GM12878 (cell line): Measurements from ENCODE around the gene PPP6C. TPM values are rescaled to one million over a fixed set of nuclear protein-coding genes. Genes with fewer than 3 reads are reported as not detected.
"Not testable (repeated sequence)": the region's sequence is repeated elsewhere in the genome, so short reads cannot be mapped to it uniquely, and the experiment has no call there.

Source experiments
- ATAC-seq: fragments of 200-7000 bp; cut with Tn5 transposase; 3 replicates; pipeline ENCODE4 v1.9.1; 2020; ENCODE audit warnings: mild to moderate bottlenecking, moderate library complexity
- BruUV-seq: library from RNA; stranded (reverse); fragments of 400-500 nt; replicated peaks from 2 replicates; lab custom pipeline; 2021; lab: Mats Ljungman, UMichigan
- CTCF ChIA-PET: fragments of 300-600 bp; sonication (Branson Sonifier 250); formaldehyde crosslinking; extraction: SDS; loops from one replicate; lab custom pipeline; 2021; ENCODE audit warnings: inconsistent platforms; lab: Yijun Ruan, JAX
- POLR2A ChIA-PET: fragments of 350-600 bp; formaldehyde crosslinking; extraction: SDS; loops from one replicate; lab custom pipeline; 2021; ENCODE audit warnings: inconsistent platforms; lab: Charles Lee
- RAD21 ChIA-PET: fragments of 300-600 bp; sonication (Branson Sonifier 250); formaldehyde crosslinking; loops from one replicate; lab custom pipeline; 2023; ENCODE audit warnings: antibody characterized with exemption; ENCODE audit not compliant: unreplicated experiment; lab: Charles Lee
- SMC1A ChIA-PET: fragments of 300-600 bp; sonication (Branson Sonifier 250); formaldehyde crosslinking; loops from one replicate; lab custom pipeline; 2023; ENCODE audit not compliant: unreplicated experiment, uncharacterized antibody; lab: Charles Lee
- DNase-seq: peaks from one replicate; pipeline ENCODE4 v3.0.0-alpha.2; 2011; ENCODE audit warnings: low read depth, low spot score
- FAIRE-seq: peaks from 3 replicates; lab custom pipeline; 2011; peaks lifted over from hg19 to GRCh38; lab: Jason Lieb, UNC
- H2AFZ ChIP-seq: 2 replicates; pipeline ENCODE4 v1.6.0; 2011; ENCODE audit warnings: low read depth, low read length, control low read depth; ENCODE audit not compliant: control insufficient read depth
- H3K27ac ChIP-seq: 2 replicates; pipeline ENCODE4 v1.5.1; 2011; ENCODE audit warnings: control low read depth; ENCODE audit not compliant: control insufficient read depth, insufficient read depth
- H3K27me3 ChIP-seq, 2 experiments: replicated peaks in 1 of 2; 2 replicates each; pipeline versions ENCODE4 v1.6.0 to v1.6.1; 2011; ENCODE audit warnings: low read length in 1 of 2; ENCODE audit not compliant: control insufficient read depth in 2 of 2, insufficient read depth in 2 of 2
- H3K36me3 ChIP-seq, 2 experiments: 2 replicates each; pipeline ENCODE4 v1.5.1; 2011; ENCODE audit warnings: low read length in 1 of 2; ENCODE audit not compliant: control insufficient read depth in 2 of 2, insufficient read depth in 2 of 2
- H3K4me1 ChIP-seq: 2 replicates; pipeline ENCODE4 v1.6.1; 2011; ENCODE audit warnings: mild to moderate bottlenecking, low read length, moderate library complexity, mixed read lengths; ENCODE audit not compliant: control insufficient read depth, insufficient read depth
- H3K4me2 ChIP-seq: 2 replicates; pipeline ENCODE4 v1.6.0; 2011; ENCODE audit warnings: control low read depth; ENCODE audit not compliant: control insufficient read depth, insufficient read depth
- H3K4me3 ChIP-seq: fragments of 200-600 bp; sonication (generic); 2 replicates; pipeline ENCODE4 v1.5.1; 2016
- H3K79me2 ChIP-seq: 2 replicates; pipeline ENCODE4 v1.6.0; 2011; ENCODE audit warnings: low read length; ENCODE audit not compliant: control insufficient read depth, insufficient read depth
- H3K9ac ChIP-seq: 2 replicates; pipeline ENCODE4 v1.8.0; 2011; ENCODE audit warnings: low read length, control low read depth, mixed read lengths; ENCODE audit not compliant: control insufficient read depth, insufficient read depth
- H3K9me3 ChIP-seq: replicated peaks from 3 replicates; pipeline ENCODE4 v1.5.1; 2011; ENCODE audit warnings: mild to moderate bottlenecking, low read length; ENCODE audit not compliant: control insufficient read depth, insufficient read depth
- H4K20me1 ChIP-seq: 2 replicates; pipeline ENCODE4 v1.6.0; 2011; ENCODE audit not compliant: control insufficient read depth, insufficient read depth
- CBFB ChIP-seq: IDR thresholded peaks from 2 replicates; pipeline ENCODE4 v1.6.1; 2016; ENCODE audit warnings: antibody characterized with exemption, low read depth
- ELK1 ChIP-seq: IDR thresholded peaks from 2 replicates; pipeline ENCODE4 v1.6.1; 2012; ENCODE audit warnings: low read depth, low read length, improper control_type of control experiment
- IKZF2 ChIP-seq, 2 experiments: fragments of 450-650 bp; IDR thresholded peaks; 2 replicates each; pipeline ENCODE4 v1.6.1; 2017; ENCODE audit warnings: mild to moderate bottlenecking in 2 of 2, moderate library complexity in 2 of 2
- RAD21 ChIP-seq: IDR thresholded peaks from 2 replicates; pipeline ENCODE4 v1.6.1; 2011; ENCODE audit warnings: mild to moderate bottlenecking, low read depth, low read length, moderate library complexity; ENCODE audit not compliant: insufficient read depth
- RBBP5 ChIP-seq: fragments of 200-600 bp; sonication (generic); conservative IDR thresholded peaks from 2 replicates; pipeline ENCODE4 v1.6.1; 2016
- SUPT20H ChIP-seq: IDR thresholded peaks from 2 replicates; pipeline ENCODE4 v1.6.1; 2011; ENCODE audit warnings: low read depth, mild to moderate bottlenecking, low read length, moderate library complexity, borderline replicate concordance; ENCODE audit not compliant: control insufficient read depth
- TBL1XR1 ChIP-seq: IDR thresholded peaks from 2 replicates; pipeline ENCODE4 v1.6.1; 2012; ENCODE audit warnings: low read depth, low read length, improper control_type of control experiment
- WGBS: methylation state at CpG from one replicate; pipeline ENCODE4 v1.1.6; 2016; ENCODE audit warnings: low lambda C conversion rate; ENCODE audit not compliant: insufficient replicate concordance, insufficient coverage; ENCODE audit errors: missing lambda C conversion rate; 5-methylcytosine and 5-hydroxymethylcytosine counted together
- in situ Hi-C: fragments of 300-500 bp; cut with MboI; formaldehyde crosslinking; loops from 9 replicates; pipeline ENCODE4 v1.14.3; 2018; ENCODE audit warnings: mixed read lengths
- intact Hi-C: fragments of 100-400 bp; cut with micrococcal nuclease; formaldehyde crosslinking; loops from one replicate; pipeline ENCODE4 v1.14.2; 2022; ENCODE audit not compliant: unreplicated experiment
- polyA plus RNA-seq, 11 experiments: library from polyadenylated mRNA; depleted of rRNA in 4 of 11; unstranded in 6 of 11; stranded (reverse) in 5 of 11; fragments of >200 nt; fragmentation: Nextera tagmentation in 4 of 11; fragmentation: Illumina TruSeq in 1 of 11; extraction: Ambion mirVana in 4 of 11; extraction: Trizol in 1 of 11; gene quantifications; 1 replicate in 1 of 11; 2 replicates in 10 of 11; pipeline versions ENCODE4 v1.2.1 to v1.2.3, GENCODE V29; 2011 to 2016; ENCODE audit warnings: inconsistent platforms in 2 of 11, missing spikeins in 2 of 11, low read depth in 1 of 11
- total RNA-seq, 4 experiments: library from RNA; depleted of rRNA in 3 of 4; stranded (reverse); fragments of >200 nt in 3 of 4; fragmentation: Illumina TruSeq in 1 of 4; extraction: Trizol in 1 of 4; gene quantifications; 2 replicates each; pipeline versions ENCODE4 v1.2.1 to v1.2.3, GENCODE V29; 2013 to 2021
- TF ChIP-seq, protein P1 (sequence below): IDR thresholded peaks from 2 replicates; pipeline ENCODE4 v1.6.1; 2012; ENCODE audit warnings: mild to moderate bottlenecking, low read depth, low read length

Gene PPP6C
- total and polyA plus RNA-seq, 10 of the 15 experiments (the other 5 are each of a cell fraction or from before 2014, with no cell fraction given) = 26.8 to 45.3 (median 37.1) TPM

GRCh38 chr9:125236520-125237159 is 47.0 kb upstream of the PPP6C start:
- DNase-seq, H3K9me3 ChIP-seq, FAIRE-seq, in situ Hi-C loops, H3K27ac ChIP-seq, H3K4me1 ChIP-seq, ATAC-seq, H3K9ac ChIP-seq, intact Hi-C loops, H3K27me3 ChIP-seq, H2AFZ ChIP-seq, H4K20me1 ChIP-seq: not testable (repeated sequence)
- 0 out of 2 replicates have a peak, but pooled peaks have one; percentile 6 for TF ChIP-seq RAD21
- WGBS = 60% methylated on average over 5 of the region's 5 CpGs
- CTCF ChIA-PET = interaction anchor here (0.9 to 1.5 kb wide), 4 partner anchors 11 to 171 kb away, joined by 3 to 5 read pairs (median 3); partner anchors contain the start of gene GAPVD1
- POLR2A ChIA-PET = interaction anchor here (1.0 kb wide), 1 partner anchor 12 kb away, joined by 3 read pairs; no protein-coding TSS in a partner anchor
- H3K36me3 ChIP-seq = peaks cover 13 to 38% of the 10 kb centered on the region in 2 experiments
- H3K4me3 ChIP-seq = peak overlapping the region; percentile 43; the same call in 1 of the 2 replicates
- RAD21 ChIA-PET = interaction anchor here (1.0 kb wide), 1 partner anchor 41 kb away, joined by 5 read pairs; no protein-coding TSS in a partner anchor
- peak overlapping the region; percentile 49; the same call in 1 of the 2 replicates for H3K4me2 ChIP-seq
- peaks cover 59% of the 10 kb centered on the region for H3K79me2 ChIP-seq
- SMC1A ChIA-PET = interaction anchor here (0.6 to 1.4 kb wide), 7 partner anchors 19 to 501 kb away, joined by 3 to 7 read pairs (median 3); no protein-coding TSS in a partner anchor
- BruUV-seq = TSS peak; percentile 47

GRCh38 chr9:125235804-125236519 is 46.4 kb upstream of the PPP6C start:
- no peak for ATAC-seq
- TF ChIP-seq CBFB = no peak
- TF ChIP-seq, protein P1, sequence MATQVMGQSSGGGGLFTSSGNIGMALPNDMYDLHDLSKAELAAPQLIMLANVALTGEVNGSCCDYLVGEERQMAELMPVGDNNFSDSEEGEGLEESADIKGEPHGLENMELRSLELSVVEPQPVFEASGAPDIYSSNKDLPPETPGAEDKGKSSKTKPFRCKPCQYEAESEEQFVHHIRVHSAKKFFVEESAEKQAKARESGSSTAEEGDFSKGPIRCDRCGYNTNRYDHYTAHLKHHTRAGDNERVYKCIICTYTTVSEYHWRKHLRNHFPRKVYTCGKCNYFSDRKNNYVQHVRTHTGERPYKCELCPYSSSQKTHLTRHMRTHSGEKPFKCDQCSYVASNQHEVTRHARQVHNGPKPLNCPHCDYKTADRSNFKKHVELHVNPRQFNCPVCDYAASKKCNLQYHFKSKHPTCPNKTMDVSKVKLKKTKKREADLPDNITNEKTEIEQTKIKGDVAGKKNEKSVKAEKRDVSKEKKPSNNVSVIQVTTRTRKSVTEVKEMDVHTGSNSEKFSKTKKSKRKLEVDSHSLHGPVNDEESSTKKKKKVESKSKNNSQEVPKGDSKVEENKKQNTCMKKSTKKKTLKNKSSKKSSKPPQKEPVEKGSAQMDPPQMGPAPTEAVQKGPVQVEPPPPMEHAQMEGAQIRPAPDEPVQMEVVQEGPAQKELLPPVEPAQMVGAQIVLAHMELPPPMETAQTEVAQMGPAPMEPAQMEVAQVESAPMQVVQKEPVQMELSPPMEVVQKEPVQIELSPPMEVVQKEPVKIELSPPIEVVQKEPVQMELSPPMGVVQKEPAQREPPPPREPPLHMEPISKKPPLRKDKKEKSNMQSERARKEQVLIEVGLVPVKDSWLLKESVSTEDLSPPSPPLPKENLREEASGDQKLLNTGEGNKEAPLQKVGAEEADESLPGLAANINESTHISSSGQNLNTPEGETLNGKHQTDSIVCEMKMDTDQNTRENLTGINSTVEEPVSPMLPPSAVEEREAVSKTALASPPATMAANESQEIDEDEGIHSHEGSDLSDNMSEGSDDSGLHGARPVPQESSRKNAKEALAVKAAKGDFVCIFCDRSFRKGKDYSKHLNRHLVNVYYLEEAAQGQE = no peak
- TF ChIP-seq ELK1 = no peak
- no peak for TF ChIP-seq RBBP5
- TF ChIP-seq TBL1XR1 = no peak
- no peak for TF ChIP-seq RAD21
- no peak for TF ChIP-seq SUPT20H
- no peak for TF ChIP-seq IKZF2 (IDR thresholded peaks at IDR 0.05)

More at GRCh38 chr9:125235804-125236519, 46.4 kb upstream of the PPP6C start:
- no peak for FAIRE-seq
- Histone ChIP-seq H3K27ac (no peak overlapping the region), H3K36me3 (peaks cover 13 to 38% of the 10 kb centered on the region in 2 experiments), H3K9ac (no peak overlapping the region), H3K4me2 (peak overlapping the region; percentile 49; the same call in 1 of the 2 replicates), H3K4me1 (peaks cover 6% of the 10 kb centered on the region), H3K27me3 (no peaks in the 10 kb centered on the region), H3K9me3 (no peaks in the 10 kb centered on the region), H3K79me2 (peaks cover 54% of the 10 kb centered on the region), H2AFZ (no peak overlapping the region), H3K4me3 (peak overlapping the region; percentile 43; the same call in 1 of the 2 replicates), H4K20me1 (0 out of 2 replicates have a peak, but pooled peaks cover 5% of the 10 kb centered on the region)
- WGBS = 48% methylated on average over 5 of the region's 5 CpGs
- intact Hi-C loops = no loop called here
- in situ Hi-C loops = no loop called here
- DNase-seq = no peak
- ChIA-PET POLR2A (interaction anchor here (0.6 kb wide), 2 partner anchors 9 to 49 kb away, joined by 3 to 4 read pairs; no protein-coding TSS in a partner anchor), RAD21 (interaction anchor here (0.6 to 1.0 kb wide), 2 partner anchors 14 to 42 kb away, joined by 3 to 5 read pairs; no protein-coding TSS in a partner anchor), CTCF (interaction anchor here (0.9 to 1.2 kb wide), 3 partner anchors 11 to 107 kb away, joined by 3 read pairs; partner anchors contain the start of gene GAPVD1), SMC1A (interaction anchor here (0.6 to 1.4 kb wide), 6 partner anchors 28 to 500 kb away, joined by 3 to 7 read pairs (median 3); no protein-coding TSS in a partner anchor)
- no TSS peak for BruUV-seq
